ENCODE data around the gene KCNQ5.

DNA sequence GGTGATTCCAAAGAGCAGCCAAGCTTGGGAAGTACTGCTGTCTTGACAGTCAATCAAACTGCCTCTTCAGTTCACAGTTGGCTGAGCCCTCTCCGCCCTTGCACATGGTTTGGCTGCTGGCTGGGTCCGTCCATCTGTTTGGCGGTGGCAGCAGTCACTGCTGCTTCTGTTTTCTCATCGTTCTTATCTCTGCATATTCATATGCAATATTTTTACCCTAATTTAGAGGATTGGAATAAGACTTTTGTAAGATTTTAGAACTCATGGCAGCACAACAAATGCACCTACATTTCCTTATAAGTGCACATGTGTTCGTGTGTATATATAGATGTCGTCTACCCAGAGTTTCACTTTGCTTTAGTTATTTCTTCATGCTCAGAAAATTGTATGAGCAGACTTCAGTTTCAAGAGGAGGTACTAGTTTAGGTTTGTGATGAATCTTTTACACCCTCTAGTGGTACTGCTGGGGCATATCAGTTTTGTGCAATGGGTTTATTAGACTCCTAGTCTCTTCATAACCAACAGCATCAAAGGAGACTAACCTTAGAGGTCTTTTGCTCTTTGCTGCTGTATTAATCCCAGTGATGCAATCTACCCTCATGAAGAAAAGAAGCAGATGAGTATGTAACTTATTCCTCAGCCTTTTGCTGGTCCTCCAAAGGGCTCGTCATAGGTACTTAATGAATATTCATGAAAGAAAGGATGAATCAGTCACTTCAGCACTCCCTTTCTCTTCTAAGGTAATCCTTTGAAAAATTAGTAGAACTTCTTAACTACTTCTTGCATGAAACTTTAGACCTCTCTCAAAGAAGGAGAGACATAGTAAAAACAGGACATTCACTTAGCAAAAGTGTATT, 559.1 kb downstream of the KCNQ5 start:
- no peak for TF ChIP-seq JUN (CRISPR knock-in tag; IDR thresholded peaks at IDR 0.05)
- TF ChIP-seq, protein P1, sequence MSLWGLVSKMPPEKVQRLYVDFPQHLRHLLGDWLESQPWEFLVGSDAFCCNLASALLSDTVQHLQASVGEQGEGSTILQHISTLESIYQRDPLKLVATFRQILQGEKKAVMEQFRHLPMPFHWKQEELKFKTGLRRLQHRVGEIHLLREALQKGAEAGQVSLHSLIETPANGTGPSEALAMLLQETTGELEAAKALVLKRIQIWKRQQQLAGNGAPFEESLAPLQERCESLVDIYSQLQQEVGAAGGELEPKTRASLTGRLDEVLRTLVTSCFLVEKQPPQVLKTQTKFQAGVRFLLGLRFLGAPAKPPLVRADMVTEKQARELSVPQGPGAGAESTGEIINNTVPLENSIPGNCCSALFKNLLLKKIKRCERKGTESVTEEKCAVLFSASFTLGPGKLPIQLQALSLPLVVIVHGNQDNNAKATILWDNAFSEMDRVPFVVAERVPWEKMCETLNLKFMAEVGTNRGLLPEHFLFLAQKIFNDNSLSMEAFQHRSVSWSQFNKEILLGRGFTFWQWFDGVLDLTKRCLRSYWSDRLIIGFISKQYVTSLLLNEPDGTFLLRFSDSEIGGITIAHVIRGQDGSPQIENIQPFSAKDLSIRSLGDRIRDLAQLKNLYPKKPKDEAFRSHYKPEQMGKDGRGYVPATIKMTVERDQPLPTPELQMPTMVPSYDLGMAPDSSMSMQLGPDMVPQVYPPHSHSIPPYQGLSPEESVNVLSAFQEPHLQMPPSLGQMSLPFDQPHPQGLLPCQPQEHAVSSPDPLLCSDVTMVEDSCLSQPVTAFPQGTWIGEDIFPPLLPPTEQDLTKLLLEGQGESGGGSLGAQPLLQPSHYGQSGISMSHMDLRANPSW (CRISPR knock-in tag; conservative IDR thresholded peaks at IDR 0.05; ENCODE audit: low read depth) = no peak
- TF ChIP-seq, protein P2, sequence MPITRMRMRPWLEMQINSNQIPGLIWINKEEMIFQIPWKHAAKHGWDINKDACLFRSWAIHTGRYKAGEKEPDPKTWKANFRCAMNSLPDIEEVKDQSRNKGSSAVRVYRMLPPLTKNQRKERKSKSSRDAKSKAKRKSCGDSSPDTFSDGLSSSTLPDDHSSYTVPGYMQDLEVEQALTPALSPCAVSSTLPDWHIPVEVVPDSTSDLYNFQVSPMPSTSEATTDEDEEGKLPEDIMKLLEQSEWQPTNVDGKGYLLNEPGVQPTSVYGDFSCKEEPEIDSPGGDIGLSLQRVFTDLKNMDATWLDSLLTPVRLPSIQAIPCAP (CRISPR knock-in tag; IDR thresholded peaks at IDR 0.05) = no peak
- TF ChIP-seq, protein P3, sequence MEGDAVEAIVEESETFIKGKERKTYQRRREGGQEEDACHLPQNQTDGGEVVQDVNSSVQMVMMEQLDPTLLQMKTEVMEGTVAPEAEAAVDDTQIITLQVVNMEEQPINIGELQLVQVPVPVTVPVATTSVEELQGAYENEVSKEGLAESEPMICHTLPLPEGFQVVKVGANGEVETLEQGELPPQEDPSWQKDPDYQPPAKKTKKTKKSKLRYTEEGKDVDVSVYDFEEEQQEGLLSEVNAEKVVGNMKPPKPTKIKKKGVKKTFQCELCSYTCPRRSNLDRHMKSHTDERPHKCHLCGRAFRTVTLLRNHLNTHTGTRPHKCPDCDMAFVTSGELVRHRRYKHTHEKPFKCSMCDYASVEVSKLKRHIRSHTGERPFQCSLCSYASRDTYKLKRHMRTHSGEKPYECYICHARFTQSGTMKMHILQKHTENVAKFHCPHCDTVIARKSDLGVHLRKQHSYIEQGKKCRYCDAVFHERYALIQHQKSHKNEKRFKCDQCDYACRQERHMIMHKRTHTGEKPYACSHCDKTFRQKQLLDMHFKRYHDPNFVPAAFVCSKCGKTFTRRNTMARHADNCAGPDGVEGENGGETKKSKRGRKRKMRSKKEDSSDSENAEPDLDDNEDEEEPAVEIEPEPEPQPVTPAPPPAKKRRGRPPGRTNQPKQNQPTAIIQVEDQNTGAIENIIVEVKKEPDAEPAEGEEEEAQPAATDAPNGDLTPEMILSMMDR (IDR thresholded peaks at IDR 0.05) = peak; percentile 80
- TF ChIP-seq, protein P4, sequence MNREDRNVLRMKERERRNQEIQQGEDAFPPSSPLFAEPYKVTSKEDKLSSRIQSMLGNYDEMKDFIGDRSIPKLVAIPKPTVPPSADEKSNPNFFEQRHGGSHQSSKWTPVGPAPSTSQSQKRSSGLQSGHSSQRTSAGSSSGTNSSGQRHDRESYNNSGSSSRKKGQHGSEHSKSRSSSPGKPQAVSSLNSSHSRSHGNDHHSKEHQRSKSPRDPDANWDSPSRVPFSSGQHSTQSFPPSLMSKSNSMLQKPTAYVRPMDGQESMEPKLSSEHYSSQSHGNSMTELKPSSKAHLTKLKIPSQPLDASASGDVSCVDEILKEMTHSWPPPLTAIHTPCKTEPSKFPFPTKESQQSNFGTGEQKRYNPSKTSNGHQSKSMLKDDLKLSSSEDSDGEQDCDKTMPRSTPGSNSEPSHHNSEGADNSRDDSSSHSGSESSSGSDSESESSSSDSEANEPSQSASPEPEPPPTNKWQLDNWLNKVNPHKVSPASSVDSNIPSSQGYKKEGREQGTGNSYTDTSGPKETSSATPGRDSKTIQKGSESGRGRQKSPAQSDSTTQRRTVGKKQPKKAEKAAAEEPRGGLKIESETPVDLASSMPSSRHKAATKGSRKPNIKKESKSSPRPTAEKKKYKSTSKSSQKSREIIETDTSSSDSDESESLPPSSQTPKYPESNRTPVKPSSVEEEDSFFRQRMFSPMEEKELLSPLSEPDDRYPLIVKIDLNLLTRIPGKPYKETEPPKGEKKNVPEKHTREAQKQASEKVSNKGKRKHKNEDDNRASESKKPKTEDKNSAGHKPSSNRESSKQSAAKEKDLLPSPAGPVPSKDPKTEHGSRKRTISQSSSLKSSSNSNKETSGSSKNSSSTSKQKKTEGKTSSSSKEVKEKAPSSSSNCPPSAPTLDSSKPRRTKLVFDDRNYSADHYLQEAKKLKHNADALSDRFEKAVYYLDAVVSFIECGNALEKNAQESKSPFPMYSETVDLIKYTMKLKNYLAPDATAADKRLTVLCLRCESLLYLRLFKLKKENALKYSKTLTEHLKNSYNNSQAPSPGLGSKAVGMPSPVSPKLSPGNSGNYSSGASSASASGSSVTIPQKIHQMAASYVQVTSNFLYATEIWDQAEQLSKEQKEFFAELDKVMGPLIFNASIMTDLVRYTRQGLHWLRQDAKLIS (CRISPR knock-in tag; IDR thresholded peaks at IDR 0.05; ENCODE audit: borderline replicate concordance) = no peak
- TF ChIP-seq, protein P5, sequence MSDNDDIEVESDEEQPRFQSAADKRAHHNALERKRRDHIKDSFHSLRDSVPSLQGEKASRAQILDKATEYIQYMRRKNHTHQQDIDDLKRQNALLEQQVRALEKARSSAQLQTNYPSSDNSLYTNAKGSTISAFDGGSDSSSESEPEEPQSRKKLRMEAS (CRISPR knock-in tag; IDR thresholded peaks at IDR 0.05) = no peak
- TF ChIP-seq SMAD4 (CRISPR knock-in tag; IDR thresholded peaks at IDR 0.05) = no peak
- TF ChIP-seq ZNF232 (CRISPR knock-in tag; IDR thresholded peaks at IDR 0.05) = no peak
- TF ChIP-seq NR2C2 (CRISPR knock-in tag; IDR thresholded peaks at IDR 0.05) = no peak
- TF ChIP-seq, protein P6, sequence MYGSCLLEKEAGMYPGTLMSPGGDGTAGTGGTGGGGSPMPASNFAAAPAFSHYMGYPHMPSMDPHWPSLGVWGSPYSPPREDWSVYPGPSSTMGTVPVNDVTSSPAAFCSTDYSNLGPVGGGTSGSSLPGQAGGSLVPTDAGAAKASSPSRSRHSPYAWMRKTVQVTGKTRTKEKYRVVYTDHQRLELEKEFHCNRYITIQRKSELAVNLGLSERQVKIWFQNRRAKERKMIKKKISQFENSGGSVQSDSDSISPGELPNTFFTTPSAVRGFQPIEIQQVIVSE (CRISPR knock-in tag; IDR thresholded peaks at IDR 0.05; ENCODE audit: borderline replicate concordance) = no peak

Data from WTC11 (cell line).